Heart left ventricle (tissue), 16 donors: ENCODE data around the gene BEND7. TPM values are rescaled to one million over a fixed set of nuclear protein-coding genes. Genes with fewer than 3 reads are reported as not detected.

ENCODE experiments used
- ATAC-seq, 4 donors: fragments of 200-7000 bp; cut with Tn5 transposase; one replicate each; pipeline ENCODE4 v1.9.1; 2020 to 2022; ENCODE audit warnings: moderate library complexity in 4 of 4, mild to moderate bottlenecking in 3 of 4, moderate number of reproducible peaks in 1 of 4
- DNase-seq, 5 donors: peaks; one replicate each; pipeline ENCODE4 v3.0.0-alpha.2; 2020
- H3K27ac ChIP-seq, 12 donors: fragments of 200-600 bp; sonication (generic) in 4 of 12; one replicate each; pipeline versions ENCODE4 v1.5.0 to v1.8.0; 2016 to 2022; ENCODE audit warnings: mild to moderate bottlenecking in 2 of 12
- H3K27me3 ChIP-seq, 9 donors: fragments of 200-600 bp; sonication (generic) in 2 of 9; one replicate each; pipeline versions ENCODE4 v1.5.1 to v1.8.0; 2016 to 2022; ENCODE audit warnings: mild to moderate bottlenecking in 3 of 9
- H3K36me3 ChIP-seq, 9 donors: fragments of 200-600 bp; sonication (generic) in 2 of 9; one replicate each; pipeline versions ENCODE4 v1.5.0 to v1.8.0; 2018 to 2022; ENCODE audit warnings: mild to moderate bottlenecking in 2 of 9
- H3K4me1 ChIP-seq, 12 donors: fragments of 200-600 bp; sonication (generic) in 4 of 12; one replicate each; pipeline versions ENCODE4 v1.5.0 to v1.8.0; 2016 to 2022; ENCODE audit warnings: mild to moderate bottlenecking in 3 of 12
- H3K4me3 ChIP-seq, 12 donors: fragments of 200-600 bp; sonication (generic) in 4 of 12; one replicate each; pipeline versions ENCODE4 v1.5.0 to v1.8.0; 2017 to 2022; ENCODE audit warnings: mild to moderate bottlenecking in 9 of 12, moderate library complexity in 4 of 12
- H3K9me3 ChIP-seq, 12 donors: fragments of 200-600 bp; sonication (generic) in 4 of 12; one replicate each; pipeline versions ENCODE4 v1.5.0 to v1.8.0; 2016 to 2022; ENCODE audit warnings: mild to moderate bottlenecking in 1 of 12
- CTCF ChIP-seq, 12 donors: fragments of 200-600 bp; sonication (generic) in 4 of 12; IDR thresholded peaks; one replicate each; pipeline versions ENCODE4 v1.5.0 to v1.8.0; 2018 to 2022; ENCODE audit warnings: antibody characterized with exemption in 12 of 12, mild to moderate bottlenecking in 5 of 12
- POLR2A ChIP-seq, 2 donors: fragments of 450-650 bp; IDR thresholded peaks; one replicate each; pipeline ENCODE4 v1.6.1; 2017; ENCODE audit warnings: antibody characterized with exemption in 2 of 2, mild to moderate bottlenecking in 2 of 2, moderate library complexity in 2 of 2
- WGBS, 4 donors: extraction: QIAGEN DNeasy Blood & Tissue Kit in 2 of 4; methylation state at CpG; one replicate each; pipeline versions ENCODE4 v1.1.5 to v1.1.7; 2013 to 2018; 5-methylcytosine and 5-hydroxymethylcytosine counted together
- intact Hi-C, 10 donors: fragments of 100-400 bp; cut with DNase I; formaldehyde crosslinking; loops; one replicate each; pipeline versions ENCODE4 v1.11.1 to v1.14.2; 2022
- polyA plus RNA-seq, 2 donors: library from polyadenylated mRNA; stranded (reverse); fragments of 200-250 nt; gene quantifications; one replicate each; pipeline ENCODE4 v1.2.3, GENCODE V29; 2013
- total RNA-seq, 9 donors: library from RNA; depleted of rRNA in 2 of 9; stranded (reverse); fragments of >200 nt in 2 of 9; fragmentation: NEBNext Ultra II Directional in 3 of 9; extraction: Animal tissue kit (Norgen Biotek cat#: 25700) in 3 of 9; gene quantifications; one replicate each; pipeline versions ENCODE4 v1.1.0 to v1.2.4, GENCODE V29; 2016 to 2023
- donor health status: ischemic (EF 13 %, LVEDD 7.1; RV severe dilation, severe dysfunction).
- donor health status: healthy with polysubstance abuse.
- donor health status: DM: no; HTN: yes; CAD: no.
- donor health status: DM: no; HTN: no; CAD: no.
- donor health status: ischemic (EF 25% LVEDD 6.9; RV normal size, moderate dysfunction).
- donor health status: ischemic (EF 25% LVEDD 5.7; RV mildly dilated, moderate dysfunction).
- donor health status: healthy.
- donor health status: DM: yes; HTN: yes; CAD: no.
- donor health status: ischemic (EF 35%, LVEDD 5.7; RV mildly dilated, moderate dysfunction).
- donor health status: nonischemic (EF 11% LVEDD 7.7; RV severe dilation, severe dysfunction).
- donor health status: DM: yes; HTN: yes; CAD: no.
- donor health status: PGD.
- donor health status: ischemic (EF 29% LVEDD 5.4; RV normal size, mild dysfunction).
- donor health status: nonischemic (EF 23%, LVEDD 6.1; RV moderate dilation, normal function).

The BEND7 gene
- total and polyA plus RNA-seq, 11 donors = 5.5 to 30.5 (median 11.9) TPM

- intact Hi-C loops = no loop called here
- no peak overlapping the region for H3K27ac ChIP-seq
- no peaks in the 10 kb centered on the region for H3K27me3 ChIP-seq
- H3K36me3 ChIP-seq = no peaks in the 10 kb centered on the region
- DNase-seq (no peak), ATAC-seq (no peak)
- H3K4me3 ChIP-seq = no peak overlapping the region
- TF ChIP-seq POLR2A (IDR thresholded peaks at IDR 0.05) (no peak), CTCF (IDR thresholded peaks at IDR 0.05) (no peak)
- H3K9me3 ChIP-seq = peaks cover 0 to 12% (median 0%) of the 10 kb centered on the region in 12 donors
- 59 to 75% (median 59%) methylated on average over 4 of the region's 4 CpGs for WGBS, 4 donors
- H3K4me1 ChIP-seq = no peaks in the 10 kb centered on the region
These were observed 103.4 kb downstream of the BEND7 start for GRCh38 chr10:13425397-13425796.

GRCh38 chr10:13422800-13423199 is 106.0 kb downstream of the BEND7 start:
- DNase-seq = no peak
- no peaks in the 10 kb centered on the region for H3K4me1 ChIP-seq
- no peaks in the 10 kb centered on the region for H3K27me3 ChIP-seq
- H3K36me3 ChIP-seq = no peaks in the 10 kb centered on the region
- no peak overlapping the region for H3K4me3 ChIP-seq
- WGBS, 4 donors = 67 to 78% (median 74%) methylated on average over 9 of the region's 9 CpGs
- H3K9me3 ChIP-seq = peaks cover 0 to 12% (median 0%) of the 10 kb centered on the region in 12 donors
- H3K27ac ChIP-seq = no peak overlapping the region
- intact Hi-C loops = no loop called here
- TF ChIP-seq POLR2A (IDR thresholded peaks at IDR 0.05) = no peak
- TF ChIP-seq CTCF (IDR thresholded peaks at IDR 0.05) = no peak
- no peak for ATAC-seq

DNA sequence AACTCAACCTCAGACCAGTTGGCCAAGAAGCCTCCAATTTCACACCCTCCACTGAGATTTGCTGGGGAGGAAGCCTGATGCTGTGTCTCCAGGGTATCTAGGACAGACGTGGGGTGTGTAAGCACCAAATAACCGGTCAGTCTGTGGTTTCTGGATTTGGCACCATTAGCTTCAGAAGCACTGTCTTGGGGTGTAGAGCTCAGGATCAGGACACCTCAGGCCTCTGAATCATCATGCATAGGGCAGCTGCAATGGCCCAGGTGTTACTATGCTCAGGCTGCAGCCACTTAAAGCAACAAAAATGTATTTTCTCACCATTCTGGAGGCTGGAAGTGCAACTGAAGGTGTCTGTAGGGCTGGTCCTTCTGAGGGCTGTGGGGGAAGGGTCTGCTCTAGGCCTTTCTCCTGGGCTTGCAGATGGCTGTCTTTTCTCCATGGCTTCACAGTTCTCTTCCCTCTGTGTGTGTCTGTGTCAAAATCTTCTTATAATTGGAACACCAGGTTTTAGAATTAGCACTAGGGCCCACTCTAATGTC is 107.4 kb downstream of the BEND7 start:
- H3K4me1 ChIP-seq = no peaks in the 10 kb centered on the region
- DNase-seq = no peak
- WGBS, 4 donors = 75 to 93% (median 81%) methylated on average over 2 of the region's 2 CpGs
- H3K36me3 ChIP-seq = no peaks in the 10 kb centered on the region
- no peaks in the 10 kb centered on the region for H3K27me3 ChIP-seq
- TF ChIP-seq POLR2A (IDR thresholded peaks at IDR 0.05) (no peak), CTCF (IDR thresholded peaks at IDR 0.05) (no peak)
- H3K4me3 ChIP-seq = no peak overlapping the region
- H3K27ac ChIP-seq = no peak overlapping the region
- intact Hi-C loops = no loop called here
- ATAC-seq = no peak
- H3K9me3 ChIP-seq = peaks cover 0 to 12% (median 0%) of the 10 kb centered on the region in 12 donors

DNA sequence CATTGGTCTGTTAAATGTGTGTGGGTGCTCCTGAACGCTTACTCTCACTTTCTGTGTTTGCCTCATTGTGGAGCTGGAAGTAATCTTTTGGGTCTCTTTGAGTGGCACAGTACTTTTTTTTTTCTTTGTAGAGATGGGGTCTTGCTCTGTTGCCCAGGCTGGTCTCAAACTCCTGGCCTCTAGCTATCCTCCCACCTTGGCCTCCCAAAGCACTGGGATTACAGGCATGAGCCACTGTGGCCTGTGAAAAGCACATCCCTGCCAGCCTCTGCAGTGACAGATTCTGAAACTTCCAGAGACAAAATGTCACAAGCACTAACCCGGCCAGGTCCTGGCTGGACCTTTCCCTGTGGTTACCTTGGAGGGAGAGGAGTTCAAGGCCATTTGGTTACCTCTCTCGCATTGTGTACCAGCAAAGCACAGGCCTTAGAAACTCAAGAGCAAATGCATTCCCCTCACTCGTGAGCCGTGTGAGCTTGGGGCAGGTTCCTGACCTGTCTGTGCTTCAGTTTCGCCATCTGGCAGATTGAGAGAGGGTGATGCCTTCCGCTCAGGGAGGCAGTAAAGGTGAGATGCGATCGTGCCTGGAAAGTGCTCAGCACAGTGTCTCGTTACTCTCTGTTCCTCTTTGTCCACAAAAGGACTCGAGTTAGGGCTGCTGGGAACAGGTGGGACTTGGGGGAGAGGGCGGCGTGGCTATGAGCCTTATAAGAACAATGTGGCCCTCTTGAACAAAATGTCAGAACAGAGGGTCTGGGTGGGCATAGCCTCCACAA is 108.1 kb downstream of the BEND7 start:
- H3K36me3 ChIP-seq = no peaks in the 10 kb centered on the region
- ATAC-seq (no peak), DNase-seq (no peak)
- no peak for TF ChIP-seq CTCF (IDR thresholded peaks at IDR 0.05)
- no peak overlapping the region for H3K4me3 ChIP-seq
- intact Hi-C loops = no loop called here
- 86 to 91% (median 90%) methylated on average over 13 of the region's 13 CpGs for WGBS, 4 donors
- H3K9me3 ChIP-seq = peaks cover 0 to 12% (median 0%) of the 10 kb centered on the region in 12 donors
- no peaks in the 10 kb centered on the region for H3K4me1 ChIP-seq
- H3K27me3 ChIP-seq = no peaks in the 10 kb centered on the region
- H3K27ac ChIP-seq = no peak overlapping the region
